ENCODE results near the gene DPF3.

DNA sequence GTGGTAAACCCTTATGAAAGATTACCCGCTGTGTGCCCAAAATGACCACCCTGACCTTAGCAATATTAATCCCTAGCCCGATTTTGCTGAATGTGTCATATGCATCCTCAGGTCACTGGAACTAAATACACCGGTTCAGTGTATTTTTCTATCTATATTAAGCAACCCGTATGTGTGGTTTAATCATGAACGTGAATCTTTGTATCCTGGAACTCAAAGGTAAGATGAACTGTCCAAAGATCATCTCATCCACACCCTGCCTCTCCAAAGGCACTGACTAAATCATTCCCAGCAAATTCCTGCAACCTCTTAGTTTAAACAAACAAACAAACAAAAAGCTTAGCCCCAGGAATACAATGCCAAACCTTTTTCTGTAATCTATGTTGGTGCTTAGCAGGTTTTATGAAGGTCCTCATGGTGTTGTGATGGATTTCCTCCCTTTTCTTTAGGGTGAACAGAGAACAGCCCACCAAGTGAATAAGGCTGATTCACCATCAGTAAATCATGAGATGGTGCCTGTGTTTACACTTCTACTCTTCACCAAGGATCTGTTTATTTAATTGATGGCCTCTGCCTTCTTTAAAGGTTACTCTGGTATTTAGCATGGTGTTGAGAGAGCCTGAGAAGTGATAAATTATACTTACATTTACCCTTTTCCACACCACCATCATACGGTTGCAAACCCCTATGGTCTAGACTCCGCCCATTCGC lies 298.6 kb downstream of the DPF3 start:
- TF ChIP-seq, protein P1, sequence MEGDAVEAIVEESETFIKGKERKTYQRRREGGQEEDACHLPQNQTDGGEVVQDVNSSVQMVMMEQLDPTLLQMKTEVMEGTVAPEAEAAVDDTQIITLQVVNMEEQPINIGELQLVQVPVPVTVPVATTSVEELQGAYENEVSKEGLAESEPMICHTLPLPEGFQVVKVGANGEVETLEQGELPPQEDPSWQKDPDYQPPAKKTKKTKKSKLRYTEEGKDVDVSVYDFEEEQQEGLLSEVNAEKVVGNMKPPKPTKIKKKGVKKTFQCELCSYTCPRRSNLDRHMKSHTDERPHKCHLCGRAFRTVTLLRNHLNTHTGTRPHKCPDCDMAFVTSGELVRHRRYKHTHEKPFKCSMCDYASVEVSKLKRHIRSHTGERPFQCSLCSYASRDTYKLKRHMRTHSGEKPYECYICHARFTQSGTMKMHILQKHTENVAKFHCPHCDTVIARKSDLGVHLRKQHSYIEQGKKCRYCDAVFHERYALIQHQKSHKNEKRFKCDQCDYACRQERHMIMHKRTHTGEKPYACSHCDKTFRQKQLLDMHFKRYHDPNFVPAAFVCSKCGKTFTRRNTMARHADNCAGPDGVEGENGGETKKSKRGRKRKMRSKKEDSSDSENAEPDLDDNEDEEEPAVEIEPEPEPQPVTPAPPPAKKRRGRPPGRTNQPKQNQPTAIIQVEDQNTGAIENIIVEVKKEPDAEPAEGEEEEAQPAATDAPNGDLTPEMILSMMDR (IDR thresholded peaks at IDR 0.05) = no peak
- TF ChIP-seq EZH2 (IDR thresholded peaks at IDR 0.05; ENCODE audit: borderline replicate concordance, insufficient read depth, low read depth, low read length, poor library complexity, severe bottlenecking) = no peak

Data from B cell (primary cell).